Upper lobe of right lung (tissue), 1 donor: Measurements from ENCODE around the gene SPAM1. TPM values are rescaled to one million over a fixed set of nuclear protein-coding genes. Genes with fewer than 3 reads are reported as not detected.
"Not testable (repeated sequence)": the region's sequence is repeated elsewhere in the genome, so short reads cannot be mapped to it uniquely, and the experiment has no call there.

ENCODE experiments used
- ATAC-seq: fragments of 200-7000 bp; cut with Tn5 transposase; one replicate; pipeline ENCODE4 v1.9.1; 2020; ENCODE audit warnings: mild to moderate bottlenecking, moderate library complexity
- DNase-seq: peaks from one replicate; pipeline ENCODE4 v3.0.0-alpha.2; 2020
- H3K27ac ChIP-seq: fragments of 200-600 bp; one replicate; pipeline ENCODE4 v1.8.0; 2022
- H3K27me3 ChIP-seq: fragments of 200-600 bp; one replicate; pipeline ENCODE4 v1.8.0; 2022; ENCODE audit warnings: mild to moderate bottlenecking
- H3K36me3 ChIP-seq: fragments of 200-600 bp; one replicate; pipeline ENCODE4 v1.8.0; 2022
- H3K4me1 ChIP-seq: fragments of 200-600 bp; one replicate; pipeline ENCODE4 v1.8.0; 2022
- H3K4me3 ChIP-seq: fragments of 200-600 bp; one replicate; pipeline ENCODE4 v1.8.0; 2022; ENCODE audit warnings: mild to moderate bottlenecking
- H3K9me3 ChIP-seq: fragments of 200-600 bp; one replicate; pipeline ENCODE4 v1.8.0; 2022
- CTCF ChIP-seq: fragments of 200-600 bp; IDR thresholded peaks from one replicate; pipeline ENCODE4 v1.8.0; 2022; ENCODE audit warnings: antibody characterized with exemption
- intact Hi-C: fragments of 100-400 bp; cut with DNase I; formaldehyde crosslinking; loops from one replicate; pipeline ENCODE4 v1.11.0; 2022
- long read RNA-seq: library from polyadenylated mRNA; unstranded; transcript quantifications from one replicate; pipeline ENCODE4 v2.0.0, GENCODE V29; 2021
- total RNA-seq: library from RNA; stranded (reverse); fragmentation: NEBNext Ultra II Directional; extraction: Animal tissue kit (Norgen Biotek cat#: 25700); gene quantifications from one replicate; pipeline ENCODE4 v1.2.1, GENCODE V29; 2021
- donor health status: DM: no; HTN: yes; CAD: no; lungs with severe emphysema.

The SPAM1 gene
- total RNA-seq = not detected
- long read RNA-seq = 0 reads

- H3K27me3 ChIP-seq = no peaks in the 10 kb centered on the region
- H3K36me3 ChIP-seq = no peaks in the 10 kb centered on the region
- H3K4me1 ChIP-seq = no peaks in the 10 kb centered on the region
- H3K9me3 ChIP-seq = no peaks in the 10 kb centered on the region
- H3K27ac ChIP-seq = no peak within 1 kb of the TSS
- no peak for TF ChIP-seq CTCF
- no peak for DNase-seq
- no peak for ATAC-seq
- intact Hi-C loops = no loop called here
- no peak within 1 kb of the TSS for H3K4me3 ChIP-seq
Measured at GRCh38 chr7:123924941-123925340, at the start of gene SPAM1. Gene SPAM1, plus strand, starts transcription at chr7:123925241. Its CDS starts 28,330 bp downstream, at chr7:123953571.

GRCh38 chr7:123876557-123877256, 48.3 kb upstream of the SPAM1 start:
- H3K4me1 ChIP-seq = no peaks in the 10 kb centered on the region
- intact Hi-C loops = no loop called here

GRCh38 chr7:123879628-123880027, 45.4 kb upstream of the SPAM1 start:
- no peak for DNase-seq

More at GRCh38 chr7:123876557-123877256, 48.3 kb upstream of the SPAM1 start:
- Histone ChIP-seq H3K27me3 (no peaks in the 10 kb centered on the region), H3K36me3 (no peaks in the 10 kb centered on the region), H3K27ac (no peak overlapping the region), H3K4me3 (no peak overlapping the region), H3K9me3 (no peaks in the 10 kb centered on the region)
- no peak for DNase-seq
- no peak for TF ChIP-seq CTCF
- ATAC-seq = no peak

GRCh38 chr7:123881300-123881699, 43.7 kb upstream of the SPAM1 start:
- no peak for TF ChIP-seq CTCF
- no peaks in the 10 kb centered on the region for H3K9me3 ChIP-seq
- intact Hi-C loops = no loop called here
- H3K4me1 ChIP-seq = no peaks in the 10 kb centered on the region
- no peaks in the 10 kb centered on the region for H3K27me3 ChIP-seq
- DNase-seq (no peak), ATAC-seq (no peak)
- no peak overlapping the region for H3K27ac ChIP-seq
- no peaks in the 10 kb centered on the region for H3K36me3 ChIP-seq
- no peak overlapping the region for H3K4me3 ChIP-seq

More at GRCh38 chr7:123879628-123880027, 45.4 kb upstream of the SPAM1 start:
- Histone ChIP-seq H3K9me3 (no peaks in the 10 kb centered on the region), H3K27me3 (no peaks in the 10 kb centered on the region), H3K4me1 (no peaks in the 10 kb centered on the region), H3K36me3 (no peaks in the 10 kb centered on the region), H3K27ac (no peak overlapping the region), H3K4me3 (no peak overlapping the region)
- TF ChIP-seq CTCF = no peak
- intact Hi-C loops = no loop called here
- ATAC-seq = no peak

- H3K4me3 ChIP-seq = no peak overlapping the region
- H3K36me3 ChIP-seq = no peaks in the 10 kb centered on the region
- no peak for TF ChIP-seq CTCF
- H3K27me3 ChIP-seq = no peaks in the 10 kb centered on the region
- intact Hi-C loops = no loop called here
- DNase-seq = no peak
- no peaks in the 10 kb centered on the region for H3K9me3 ChIP-seq
- ATAC-seq = no peak
- H3K4me1 ChIP-seq = no peaks in the 10 kb centered on the region
- H3K27ac ChIP-seq = no peak overlapping the region
Measured at GRCh38 chr7:123883154-123883553, 41.9 kb upstream of the SPAM1 start.

GRCh38 chr7:123888192-123888591, 36.8 kb upstream of the SPAM1 start:
- Histone ChIP-seq H3K4me3 (no peak overlapping the region), H3K9me3 (no peaks in the 10 kb centered on the region), H3K27me3 (no peaks in the 10 kb centered on the region), H3K27ac (no peak overlapping the region), H3K4me1 (no peaks in the 10 kb centered on the region), H3K36me3 (no peaks in the 10 kb centered on the region)
- TF ChIP-seq CTCF = no peak
- DNase-seq (no peak), ATAC-seq (no peak)
- intact Hi-C loops = no loop called here

GRCh38 chr7:123894753-123895152, 30.3 kb upstream of the SPAM1 start:
- H3K27ac ChIP-seq, H3K9me3 ChIP-seq, H3K4me3 ChIP-seq, H3K4me1 ChIP-seq, ATAC-seq, H3K36me3 ChIP-seq, DNase-seq, H3K27me3 ChIP-seq, intact Hi-C loops: not testable (repeated sequence)
